PC-3 (cell line): ENCODE results near the gene MBOAT1. TPM values are rescaled to one million over a fixed set of nuclear protein-coding genes. Genes with fewer than 3 reads are reported as not detected.

Experiments
- ATAC-seq: fragments of 200-7000 bp; cut with Tn5 transposase; 2 replicates; pipeline ENCODE4 v1.9.1; 2020; ENCODE audit warnings: mild to moderate bottlenecking, moderate library complexity
- BruUV-seq: library from RNA; stranded (reverse); fragments of 400-500 nt; replicated peaks from 2 replicates; lab custom pipeline; 2021; lab: Mats Ljungman, UMichigan
- CTCF ChIA-PET: fragments of 300-600 bp; sonication (Branson Sonifier 250); formaldehyde crosslinking; loops from one replicate; lab custom pipeline; 2022; ENCODE audit warnings: antibody characterized with exemption; lab: Charles Lee
- POLR2A ChIA-PET: fragments of 300-600 bp; sonication (Branson Sonifier 250); formaldehyde crosslinking; loops from one replicate; lab custom pipeline; 2022; ENCODE audit warnings: antibody characterized with exemption; ENCODE audit not compliant: unreplicated experiment; lab: Charles Lee
- DNase-seq: peaks from one replicate; pipeline ENCODE4 v3.0.0-alpha.2; 2015
- H2AFZ ChIP-seq: fragments of 300-600 bp; sonication (generic); 2 replicates; pipeline ENCODE4 v1.6.0; 2016; ENCODE audit warnings: antibody characterized with exemption, low read length
- H3F3A ChIP-seq: fragments of 300-600 bp; sonication (generic); one replicate; pipeline ENCODE4 v1.6.0; 2017; ENCODE audit warnings: antibody characterized with exemption, low read length, control low read depth, mild to moderate bottlenecking; ENCODE audit not compliant: unreplicated experiment
- H3K27ac ChIP-seq: fragments of 300-600 bp; sonication (generic); 2 replicates; pipeline ENCODE4 v1.5.1; 2016; ENCODE audit warnings: mild to moderate bottlenecking, low read length
- H3K27me3 ChIP-seq: fragments of 300-600 bp; sonication (generic); 2 replicates; pipeline ENCODE4 v1.6.1; 2016; ENCODE audit warnings: low read length, mixed read lengths
- H3K36me3 ChIP-seq: fragments of 300-600 bp; sonication (generic); 2 replicates; pipeline ENCODE4 v1.6.1; 2016; ENCODE audit warnings: low read depth, mixed run types, low read length, mixed read lengths
- H3K4me1 ChIP-seq: fragments of 300-600 bp; sonication (generic); 2 replicates; pipeline ENCODE4 v1.5.1; 2016; ENCODE audit warnings: low read length; ENCODE audit not compliant: insufficient read depth
- H3K4me2 ChIP-seq: fragments of 300-600 bp; sonication (generic); 2 replicates; pipeline ENCODE4 v1.6.0; 2016; ENCODE audit warnings: low read length
- H3K4me3 ChIP-seq: fragments of 300-600 bp; sonication (generic); 2 replicates; pipeline ENCODE4 v1.5.1; 2016; ENCODE audit warnings: mild to moderate bottlenecking, low read length, mixed read lengths
- H3K79me2 ChIP-seq: fragments of 300-600 bp; sonication (generic); 2 replicates; pipeline ENCODE4 v1.6.1; 2017; ENCODE audit warnings: low read length, mixed read lengths
- H3K9ac ChIP-seq: fragments of 300-600 bp; sonication (generic); 2 replicates; pipeline ENCODE4 v1.6.0; 2016; ENCODE audit warnings: mild to moderate bottlenecking, low read length
- H3K9me2 ChIP-seq: fragments of 300-600 bp; sonication (generic); replicated peaks from 2 replicates; pipeline ENCODE4 v1.6.1; 2016; ENCODE audit warnings: mixed run types, low read length, mixed read lengths
- H3K9me3 ChIP-seq: fragments of 300-600 bp; sonication (generic); 2 replicates; pipeline ENCODE4 v1.6.1; 2016; ENCODE audit warnings: low read length, mixed read lengths
- H4K20me1 ChIP-seq: fragments of 300-600 bp; sonication (generic); 2 replicates; pipeline ENCODE4 v1.6.1; 2016; ENCODE audit warnings: low read length, mixed read lengths
- EZH2 ChIP-seq: fragments of 300-600 bp; sonication (generic); IDR thresholded peaks from one replicate; pipeline ENCODE4 v1.6.1; 2017; ENCODE audit warnings: antibody characterized with exemption, mild to moderate bottlenecking, low read length; ENCODE audit not compliant: unreplicated experiment
- EZH2phosphoT487 ChIP-seq: fragments of 300-600 bp; sonication (generic); IDR thresholded peaks from 2 replicates; pipeline ENCODE4 v1.6.1; 2018; ENCODE audit warnings: mild to moderate bottlenecking, antibody characterized with exemption, low read length, borderline replicate concordance
- intact Hi-C: fragments of 100-400 bp; cut with micrococcal nuclease; formaldehyde crosslinking; loops from 2 replicates; pipeline ENCODE4 v1.9.0; 2023
- total RNA-seq: library from RNA; depleted of rRNA; stranded (reverse); fragments of >200 nt; gene quantifications from 2 replicates; pipeline ENCODE4 v1.2.3, GENCODE V29; 2014
- TF ChIP-seq, protein P1 (sequence below): fragments of 300-600 bp; sonication (generic); conservative IDR thresholded peaks from 2 replicates; pipeline ENCODE4 v1.5.1; 2017; ENCODE audit warnings: antibody characterized with exemption, low read depth, mild to moderate bottlenecking, low read length

Gene MBOAT1
- total RNA-seq, 1 experiment from 2014 or later: 8.4 TPM

DNA sequence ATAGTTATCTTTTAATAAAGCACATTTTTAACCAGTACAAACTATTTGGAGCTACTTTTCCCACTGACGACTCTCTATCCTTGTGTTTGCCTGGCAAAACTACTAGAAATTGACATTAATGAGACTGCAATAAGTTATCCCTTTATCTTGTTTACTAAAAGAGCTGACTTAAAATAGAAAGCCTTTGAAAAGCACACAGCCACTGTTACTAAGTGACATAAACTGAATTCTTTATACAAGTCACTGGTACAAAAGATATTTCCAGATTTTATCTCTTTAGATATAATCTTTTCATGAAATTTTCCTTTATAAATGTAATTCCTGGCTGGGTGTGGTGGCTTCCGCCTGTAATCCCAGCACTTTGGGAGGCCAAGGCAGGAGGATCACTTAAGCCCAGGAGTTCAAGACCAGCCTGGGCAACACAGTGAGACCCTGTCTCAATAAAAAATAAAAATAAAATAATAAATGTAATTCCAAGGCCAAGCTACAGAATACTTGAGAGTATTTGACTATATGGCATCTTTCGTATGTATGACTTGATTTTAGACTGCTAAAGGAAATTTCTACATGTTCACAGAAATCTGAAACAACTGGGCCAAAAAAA is 9.5 kb downstream of the MBOAT1 start:
- no peaks in the 10 kb centered on the region for H3K36me3 ChIP-seq
- intact Hi-C loops: no loop called here
- H3K27me3 ChIP-seq: no peaks in the 10 kb centered on the region
- no TSS peak for BruUV-seq
- H3K27ac ChIP-seq: peak overlapping the region; percentile 68
- no peak for ATAC-seq
- H3K4me3 ChIP-seq: no peak overlapping the region
- no peaks in the 10 kb centered on the region for H3K9me3 ChIP-seq
- H3K9ac ChIP-seq: no peak overlapping the region
- peak overlapping the region; percentile 68 for H3K4me2 ChIP-seq
- no peaks in the 10 kb centered on the region for H4K20me1 ChIP-seq
- no peak overlapping the region for H2AFZ ChIP-seq
- TF ChIP-seq, protein P1, sequence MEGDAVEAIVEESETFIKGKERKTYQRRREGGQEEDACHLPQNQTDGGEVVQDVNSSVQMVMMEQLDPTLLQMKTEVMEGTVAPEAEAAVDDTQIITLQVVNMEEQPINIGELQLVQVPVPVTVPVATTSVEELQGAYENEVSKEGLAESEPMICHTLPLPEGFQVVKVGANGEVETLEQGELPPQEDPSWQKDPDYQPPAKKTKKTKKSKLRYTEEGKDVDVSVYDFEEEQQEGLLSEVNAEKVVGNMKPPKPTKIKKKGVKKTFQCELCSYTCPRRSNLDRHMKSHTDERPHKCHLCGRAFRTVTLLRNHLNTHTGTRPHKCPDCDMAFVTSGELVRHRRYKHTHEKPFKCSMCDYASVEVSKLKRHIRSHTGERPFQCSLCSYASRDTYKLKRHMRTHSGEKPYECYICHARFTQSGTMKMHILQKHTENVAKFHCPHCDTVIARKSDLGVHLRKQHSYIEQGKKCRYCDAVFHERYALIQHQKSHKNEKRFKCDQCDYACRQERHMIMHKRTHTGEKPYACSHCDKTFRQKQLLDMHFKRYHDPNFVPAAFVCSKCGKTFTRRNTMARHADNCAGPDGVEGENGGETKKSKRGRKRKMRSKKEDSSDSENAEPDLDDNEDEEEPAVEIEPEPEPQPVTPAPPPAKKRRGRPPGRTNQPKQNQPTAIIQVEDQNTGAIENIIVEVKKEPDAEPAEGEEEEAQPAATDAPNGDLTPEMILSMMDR: no peak
- TF ChIP-seq EZH2phosphoT487: no peak
- no peak for TF ChIP-seq EZH2
- H3K4me1 ChIP-seq: peaks cover 28% of the 10 kb centered on the region
- POLR2A ChIA-PET: interaction anchor here (0.7 kb wide), 2 partner anchors 11 to 35 kb away, joined by 3 read pairs; no protein-coding TSS in a partner anchor
- H3K9me2 ChIP-seq: no peaks in the 10 kb centered on the region
- H3K79me2 ChIP-seq: peaks cover 69% of the 10 kb centered on the region
- peaks cover 8% of the 10 kb centered on the region for H3F3A ChIP-seq
- CTCF ChIA-PET: no interaction called here
- DNase-seq: no peak

DNA sequence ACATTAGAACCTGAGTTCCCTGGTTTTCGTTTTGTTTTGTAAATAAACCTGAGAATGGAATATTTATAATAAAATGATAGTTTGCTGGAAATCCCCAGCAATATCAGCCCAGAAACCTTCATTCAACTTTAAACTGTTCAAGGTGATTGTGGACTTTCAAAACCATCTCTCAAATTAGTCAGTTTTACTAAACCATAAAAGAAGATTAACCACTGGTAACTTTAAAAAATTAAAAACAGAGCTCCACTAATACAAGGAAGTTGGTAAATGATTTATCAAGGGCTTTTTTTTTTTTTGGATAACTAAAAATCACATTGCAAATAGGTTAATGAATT is 10.0 kb downstream of the MBOAT1 start:
- no peaks in the 10 kb centered on the region for H3K9me3 ChIP-seq
- H3K27ac ChIP-seq: peak overlapping the region; percentile 68
- H3K79me2 ChIP-seq: peaks cover 64% of the 10 kb centered on the region
- H3K9ac ChIP-seq: no peak overlapping the region
- H3K9me2 ChIP-seq: no peaks in the 10 kb centered on the region
- peak overlapping the region; percentile 68 for H3K4me2 ChIP-seq
- H2AFZ ChIP-seq: no peak overlapping the region
- CTCF ChIA-PET: no interaction called here
- H3K4me1 ChIP-seq: peaks cover 28% of the 10 kb centered on the region
- H3K4me3 ChIP-seq: 0 out of 2 replicates have a peak overlapping the region, but pooled peaks have one; percentile 23
- H3K27me3 ChIP-seq: no peaks in the 10 kb centered on the region
- DNase-seq (no peak), ATAC-seq (peak; percentile 28)
- H3K36me3 ChIP-seq: no peaks in the 10 kb centered on the region
- TF ChIP-seq, protein P1: no peak
- no peak for TF ChIP-seq EZH2phosphoT487
- no peak for TF ChIP-seq EZH2
- peaks cover 8% of the 10 kb centered on the region for H3F3A ChIP-seq
- BruUV-seq: no TSS peak
- POLR2A ChIA-PET: interaction anchor here (0.7 kb wide), 2 partner anchors 11 to 35 kb away, joined by 3 read pairs; no protein-coding TSS in a partner anchor
- intact Hi-C loops: no loop called here
- no peaks in the 10 kb centered on the region for H4K20me1 ChIP-seq
